ENCODE results near the gene GLCE.

DNA sequence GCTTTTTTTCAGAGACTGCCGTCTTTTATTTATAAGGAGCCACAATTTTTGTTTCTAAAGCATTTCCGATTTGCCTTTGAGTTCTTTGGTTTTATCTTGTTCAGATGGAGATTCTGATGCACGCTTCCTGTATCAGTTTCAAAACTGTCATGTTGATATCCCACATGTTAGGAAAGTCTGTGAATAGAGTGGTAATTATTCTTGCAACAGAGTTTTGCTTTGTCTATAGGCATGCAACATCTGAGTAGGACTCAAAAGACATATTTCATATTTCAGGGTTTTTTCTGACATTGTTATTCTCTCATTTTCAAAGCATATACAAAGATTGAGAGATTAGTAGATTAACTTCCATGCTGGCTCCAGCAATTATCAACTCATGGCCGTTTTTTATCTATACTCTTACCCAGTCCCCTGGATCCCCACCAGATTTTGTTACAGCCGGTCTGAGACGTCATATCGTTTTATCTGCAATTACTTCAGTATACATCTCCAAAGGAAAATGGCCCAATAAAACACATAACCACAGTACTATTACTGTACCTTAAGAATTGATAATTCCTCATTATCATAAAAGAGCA lies 160.6 kb downstream of the GLCE start:
- TF ChIP-seq POLR2A (IDR thresholded peaks at IDR 0.05): no peak
- TF ChIP-seq, protein P1, sequence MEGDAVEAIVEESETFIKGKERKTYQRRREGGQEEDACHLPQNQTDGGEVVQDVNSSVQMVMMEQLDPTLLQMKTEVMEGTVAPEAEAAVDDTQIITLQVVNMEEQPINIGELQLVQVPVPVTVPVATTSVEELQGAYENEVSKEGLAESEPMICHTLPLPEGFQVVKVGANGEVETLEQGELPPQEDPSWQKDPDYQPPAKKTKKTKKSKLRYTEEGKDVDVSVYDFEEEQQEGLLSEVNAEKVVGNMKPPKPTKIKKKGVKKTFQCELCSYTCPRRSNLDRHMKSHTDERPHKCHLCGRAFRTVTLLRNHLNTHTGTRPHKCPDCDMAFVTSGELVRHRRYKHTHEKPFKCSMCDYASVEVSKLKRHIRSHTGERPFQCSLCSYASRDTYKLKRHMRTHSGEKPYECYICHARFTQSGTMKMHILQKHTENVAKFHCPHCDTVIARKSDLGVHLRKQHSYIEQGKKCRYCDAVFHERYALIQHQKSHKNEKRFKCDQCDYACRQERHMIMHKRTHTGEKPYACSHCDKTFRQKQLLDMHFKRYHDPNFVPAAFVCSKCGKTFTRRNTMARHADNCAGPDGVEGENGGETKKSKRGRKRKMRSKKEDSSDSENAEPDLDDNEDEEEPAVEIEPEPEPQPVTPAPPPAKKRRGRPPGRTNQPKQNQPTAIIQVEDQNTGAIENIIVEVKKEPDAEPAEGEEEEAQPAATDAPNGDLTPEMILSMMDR (IDR thresholded peaks at IDR 0.05): no peak
